Measurements from ENCODE around the gene MUSTN1. TPM values are rescaled to one million over a fixed set of nuclear protein-coding genes. Genes with fewer than 3 reads are reported as not detected.

Gene MUSTN1
- total and polyA plus RNA-seq, 2 of the 13 experiments (the other 11 are each of a cell fraction or from before 2014, with no cell fraction given), result 0.84 to 1.4 TPM

DNA sequence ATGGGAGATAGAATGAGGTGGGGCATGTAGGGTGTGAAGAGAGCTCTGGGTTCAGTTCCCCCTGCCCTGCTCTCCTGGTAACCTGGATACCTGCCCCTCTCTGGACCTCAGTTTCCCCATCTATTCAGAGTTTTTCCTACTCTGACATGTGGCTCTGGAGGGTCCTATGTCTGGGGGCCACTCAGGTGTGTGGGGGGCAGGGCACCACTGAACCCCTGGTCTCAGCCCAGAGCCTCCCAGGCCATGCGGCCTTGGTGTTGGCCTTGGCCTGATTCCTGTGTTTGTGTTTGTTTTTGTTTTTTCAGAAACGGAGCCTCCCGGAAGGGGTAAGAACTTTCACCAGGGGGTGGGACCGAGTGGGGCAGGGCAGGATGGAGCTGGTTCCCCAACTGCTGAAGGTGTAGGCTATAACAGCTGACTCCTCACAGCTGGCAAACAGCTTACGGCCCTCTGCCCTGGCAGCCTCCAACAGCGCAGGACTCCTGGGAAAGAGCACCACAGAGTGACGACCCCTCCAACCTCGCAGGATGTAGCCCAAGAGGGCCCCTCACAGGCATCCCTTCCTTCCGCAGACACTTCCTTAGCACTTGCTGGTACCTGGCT, 39.4 kb downstream of the MUSTN1 start (continued):
- TF ChIP-seq, protein P1, sequence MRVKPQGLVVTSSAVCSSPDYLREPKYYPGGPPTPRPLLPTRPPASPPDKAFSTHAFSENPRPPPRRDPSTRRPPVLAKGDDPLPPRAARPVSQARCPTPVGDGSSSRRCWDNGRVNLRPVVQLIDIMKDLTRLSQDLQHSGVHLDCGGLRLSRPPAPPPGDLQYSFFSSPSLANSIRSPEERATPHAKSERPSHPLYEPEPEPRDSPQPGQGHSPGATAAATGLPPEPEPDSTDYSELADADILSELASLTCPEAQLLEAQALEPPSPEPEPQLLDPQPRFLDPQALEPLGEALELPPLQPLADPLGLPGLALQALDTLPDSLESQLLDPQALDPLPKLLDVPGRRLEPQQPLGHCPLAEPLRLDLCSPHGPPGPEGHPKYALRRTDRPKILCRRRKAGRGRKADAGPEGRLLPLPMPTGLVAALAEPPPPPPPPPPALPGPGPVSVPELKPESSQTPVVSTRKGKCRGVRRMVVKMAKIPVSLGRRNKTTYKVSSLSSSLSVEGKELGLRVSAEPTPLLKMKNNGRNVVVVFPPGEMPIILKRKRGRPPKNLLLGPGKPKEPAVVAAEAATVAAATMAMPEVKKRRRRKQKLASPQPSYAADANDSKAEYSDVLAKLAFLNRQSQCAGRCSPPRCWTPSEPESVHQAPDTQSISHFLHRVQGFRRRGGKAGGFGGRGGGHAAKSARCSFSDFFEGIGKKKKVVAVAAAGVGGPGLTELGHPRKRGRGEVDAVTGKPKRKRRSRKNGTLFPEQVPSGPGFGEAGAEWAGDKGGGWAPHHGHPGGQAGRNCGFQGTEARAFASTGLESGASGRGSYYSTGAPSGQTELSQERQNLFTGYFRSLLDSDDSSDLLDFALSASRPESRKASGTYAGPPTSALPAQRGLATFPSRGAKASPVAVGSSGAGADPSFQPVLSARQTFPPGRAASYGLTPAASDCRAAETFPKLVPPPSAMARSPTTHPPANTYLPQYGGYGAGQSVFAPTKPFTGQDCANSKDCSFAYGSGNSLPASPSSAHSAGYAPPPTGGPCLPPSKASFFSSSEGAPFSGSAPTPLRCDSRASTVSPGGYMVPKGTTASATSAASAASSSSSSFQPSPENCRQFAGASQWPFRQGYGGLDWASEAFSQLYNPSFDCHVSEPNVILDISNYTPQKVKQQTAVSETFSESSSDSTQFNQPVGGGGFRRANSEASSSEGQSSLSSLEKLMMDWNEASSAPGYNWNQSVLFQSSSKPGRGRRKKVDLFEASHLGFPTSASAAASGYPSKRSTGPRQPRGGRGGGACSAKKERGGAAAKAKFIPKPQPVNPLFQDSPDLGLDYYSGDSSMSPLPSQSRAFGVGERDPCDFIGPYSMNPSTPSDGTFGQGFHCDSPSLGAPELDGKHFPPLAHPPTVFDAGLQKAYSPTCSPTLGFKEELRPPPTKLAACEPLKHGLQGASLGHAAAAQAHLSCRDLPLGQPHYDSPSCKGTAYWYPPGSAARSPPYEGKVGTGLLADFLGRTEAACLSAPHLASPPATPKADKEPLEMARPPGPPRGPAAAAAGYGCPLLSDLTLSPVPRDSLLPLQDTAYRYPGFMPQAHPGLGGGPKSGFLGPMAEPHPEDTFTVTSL (CRISPR knock-in tag; IDR thresholded peaks at IDR 0.05; ENCODE audit: borderline replicate concordance), result no peak
- TF ChIP-seq, protein P2, sequence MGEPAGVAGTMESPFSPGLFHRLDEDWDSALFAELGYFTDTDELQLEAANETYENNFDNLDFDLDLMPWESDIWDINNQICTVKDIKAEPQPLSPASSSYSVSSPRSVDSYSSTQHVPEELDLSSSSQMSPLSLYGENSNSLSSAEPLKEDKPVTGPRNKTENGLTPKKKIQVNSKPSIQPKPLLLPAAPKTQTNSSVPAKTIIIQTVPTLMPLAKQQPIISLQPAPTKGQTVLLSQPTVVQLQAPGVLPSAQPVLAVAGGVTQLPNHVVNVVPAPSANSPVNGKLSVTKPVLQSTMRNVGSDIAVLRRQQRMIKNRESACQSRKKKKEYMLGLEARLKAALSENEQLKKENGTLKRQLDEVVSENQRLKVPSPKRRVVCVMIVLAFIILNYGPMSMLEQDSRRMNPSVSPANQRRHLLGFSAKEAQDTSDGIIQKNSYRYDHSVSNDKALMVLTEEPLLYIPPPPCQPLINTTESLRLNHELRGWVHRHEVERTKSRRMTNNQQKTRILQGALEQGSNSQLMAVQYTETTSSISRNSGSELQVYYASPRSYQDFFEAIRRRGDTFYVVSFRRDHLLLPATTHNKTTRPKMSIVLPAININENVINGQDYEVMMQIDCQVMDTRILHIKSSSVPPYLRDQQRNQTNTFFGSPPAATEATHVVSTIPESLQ (CRISPR knock-in tag; conservative IDR thresholded peaks at IDR 0.05), result no peak
- TF ChIP-seq, protein P3, sequence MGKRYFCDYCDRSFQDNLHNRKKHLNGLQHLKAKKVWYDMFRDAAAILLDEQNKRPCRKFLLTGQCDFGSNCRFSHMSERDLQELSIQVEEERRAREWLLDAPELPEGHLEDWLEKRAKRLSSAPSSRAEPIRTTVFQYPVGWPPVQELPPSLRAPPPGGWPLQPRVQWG (CRISPR knock-in tag; IDR thresholded peaks at IDR 0.05; ENCODE audit: borderline replicate concordance, low read depth), result no peak
- TF ChIP-seq MYNN (CRISPR knock-in tag; IDR thresholded peaks at IDR 0.05; ENCODE audit: low read depth) (no peak), ZBTB7A (CRISPR knock-in tag; IDR thresholded peaks at IDR 0.05) (peak; percentile 50; the same call in 1 of the 2 replicates), UBTF (CRISPR knock-in tag; IDR thresholded peaks at IDR 0.05) (no peak; the same call in 1 of the 2 replicates), EEA1 (CRISPR knock-in tag; IDR thresholded peaks at IDR 0.05; ENCODE audit: borderline replicate concordance) (no peak)
- TF ChIP-seq, protein P4, sequence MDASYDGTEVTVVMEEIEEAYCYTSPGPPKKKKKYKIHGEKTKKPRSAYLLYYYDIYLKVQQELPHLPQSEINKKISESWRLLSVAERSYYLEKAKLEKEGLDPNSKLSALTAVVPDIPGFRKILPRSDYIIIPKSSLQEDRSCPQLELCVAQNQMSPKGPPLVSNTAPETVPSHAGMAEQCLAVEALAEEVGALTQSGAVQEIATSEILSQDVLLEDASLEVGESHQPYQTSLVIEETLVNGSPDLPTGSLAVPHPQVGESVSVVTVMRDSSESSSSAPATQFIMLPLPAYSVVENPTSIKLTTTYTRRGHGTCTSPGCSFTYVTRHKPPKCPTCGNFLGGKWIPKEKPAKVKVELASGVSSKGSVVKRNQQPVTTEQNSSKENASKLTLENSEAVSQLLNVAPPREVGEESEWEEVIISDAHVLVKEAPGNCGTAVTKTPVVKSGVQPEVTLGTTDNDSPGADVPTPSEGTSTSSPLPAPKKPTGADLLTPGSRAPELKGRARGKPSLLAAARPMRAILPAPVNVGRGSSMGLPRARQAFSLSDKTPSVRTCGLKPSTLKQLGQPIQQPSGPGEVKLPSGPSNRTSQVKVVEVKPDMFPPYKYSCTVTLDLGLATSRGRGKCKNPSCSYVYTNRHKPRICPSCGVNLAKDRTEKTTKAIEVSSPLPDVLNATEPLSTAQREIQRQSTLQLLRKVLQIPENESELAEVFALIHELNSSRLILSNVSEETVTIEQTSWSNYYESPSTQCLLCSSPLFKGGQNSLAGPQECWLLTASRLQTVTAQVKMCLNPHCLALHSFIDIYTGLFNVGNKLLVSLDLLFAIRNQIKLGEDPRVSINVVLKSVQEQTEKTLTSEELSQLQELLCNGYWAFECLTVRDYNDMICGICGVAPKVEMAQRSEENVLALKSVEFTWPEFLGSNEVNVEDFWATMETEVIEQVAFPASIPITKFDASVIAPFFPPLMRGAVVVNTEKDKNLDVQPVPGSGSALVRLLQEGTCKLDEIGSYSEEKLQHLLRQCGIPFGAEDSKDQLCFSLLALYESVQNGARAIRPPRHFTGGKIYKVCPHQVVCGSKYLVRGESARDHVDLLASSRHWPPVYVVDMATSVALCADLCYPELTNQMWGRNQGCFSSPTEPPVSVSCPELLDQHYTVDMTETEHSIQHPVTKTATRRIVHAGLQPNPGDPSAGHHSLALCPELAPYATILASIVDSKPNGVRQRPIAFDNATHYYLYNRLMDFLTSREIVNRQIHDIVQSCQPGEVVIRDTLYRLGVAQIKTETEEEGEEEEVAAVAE (CRISPR knock-in tag; IDR thresholded peaks at IDR 0.05; ENCODE audit: borderline replicate concordance), result no peak; the same call in 1 of the 2 replicates
